ENCODE data around the gene GRM8. TPM values are rescaled to one million over a fixed set of nuclear protein-coding genes. Genes with fewer than 3 reads are reported as not detected.

Gene GRM8
- polyA plus RNA-seq, 2 of the 4 experiments (the other 2 are of a cell fraction): 0.06 TPM; not detected in 1

- WGBS (ENCODE audit: missing lambda C conversion rate): 48% methylated on average over 8 of the region's 15 CpGs
- ATAC-seq: no peak
- Histone ChIP-seq H3K4me2 (no peak overlapping the region), H3K27ac (no peak overlapping the region), H3K4me3 (no peak overlapping the region), H3K4me1 (no peaks in the 10 kb centered on the region), H3K9me3 (no peaks in the 10 kb centered on the region)
- no peak for DNase-seq (ENCODE audit: low read depth in 1 of 2, low spot score in 1 of 2)
- POLR2A ChIA-PET: no interaction called here
- CTCF ChIA-PET: no interaction called here
- FAIRE-seq: no peak
- TF ChIP-seq POLR2AphosphoS2 (conservative IDR thresholded peaks at IDR 0.05; ENCODE audit: low read length) (no peak), ZFP36 (IDR thresholded peaks at IDR 0.05; ENCODE audit: borderline replicate concordance, partially characterized antibody) (no peak), ZC3H11A (IDR thresholded peaks at IDR 0.05) (no peak), GATA3 (IDR thresholded peaks at IDR 0.05; ENCODE audit: borderline replicate concordance) (no peak), TP53 (CRISPR knock-in tag; IDR thresholded peaks at IDR 0.05) (no peak), KDM5A (IDR thresholded peaks at IDR 0.05) (no peak), HOXA7 (CRISPR knock-in tag; IDR thresholded peaks at IDR 0.05) (no peak), BCL3 (IDR thresholded peaks at IDR 0.05) (no peak), ESRRA (IDR thresholded peaks at IDR 0.05; ENCODE audit: borderline replicate concordance, low read length) (no peak), FOSL2 (IDR thresholded peaks at IDR 0.05) (no peak), FOSL2 (CRISPR knock-in tag; IDR thresholded peaks at IDR 0.05) (no peak), NFE2L2 (conservative IDR thresholded peaks at IDR 0.05; ENCODE audit: low read length) (no peak), RNF2 (IDR thresholded peaks at IDR 0.05; ENCODE audit: borderline replicate concordance, low read depth) (no peak), EP300 (IDR thresholded peaks at IDR 0.05) (no peak), RARB (CRISPR knock-in tag; IDR thresholded peaks at IDR 0.05) (no peak), FOXS1 (CRISPR knock-in tag; IDR thresholded peaks at IDR 0.05) (no peak), JUNB (IDR thresholded peaks at IDR 0.05) (no peak), E2F6 (IDR thresholded peaks at IDR 0.05; ENCODE audit: borderline replicate concordance, low read depth) (no peak)
These were observed 562.6 kb downstream of the GRM8 start for GRCh38 chr7:126690104-126690503.

GRCh38 chr7:126689037-126689436, 563.7 kb downstream of the GRM8 start:
- TF ChIP-seq RARB (CRISPR knock-in tag; IDR thresholded peaks at IDR 0.05) (no peak), HOXA7 (CRISPR knock-in tag; IDR thresholded peaks at IDR 0.05) (no peak), KDM5A (IDR thresholded peaks at IDR 0.05) (no peak), HOXB13 (CRISPR knock-in tag; IDR thresholded peaks at IDR 0.05; ENCODE audit: low read depth) (no peak), CHD4 (IDR thresholded peaks at IDR 0.05; ENCODE audit: borderline replicate concordance) (no peak), MAZ (IDR thresholded peaks at IDR 0.05; ENCODE audit: borderline replicate concordance, low read depth, low read length) (no peak), ZFP36 (IDR thresholded peaks at IDR 0.05; ENCODE audit: borderline replicate concordance, partially characterized antibody) (no peak), PBX3 (IDR thresholded peaks at IDR 0.05) (no peak)
- H3K4me3 ChIP-seq: no peak overlapping the region
- WGBS (ENCODE audit: missing lambda C conversion rate): 14% methylated on average over 1 of the region's 1 CpG
- POLR2A ChIA-PET: no interaction called here
- CTCF ChIA-PET: no interaction called here
- H3K27ac ChIP-seq: no peak overlapping the region
- ATAC-seq (no peak), FAIRE-seq (no peak), DNase-seq (ENCODE audit: low read depth in 1 of 2, low spot score in 1 of 2) (no peak)
- no peak overlapping the region for H3K4me2 ChIP-seq
- H3K4me1 ChIP-seq: no peaks in the 10 kb centered on the region
- no peaks in the 10 kb centered on the region for H3K9me3 ChIP-seq

- no peaks in the 10 kb centered on the region for H3K4me1 ChIP-seq
- no peak for ATAC-seq
- ChIA-PET CTCF (no interaction called here), POLR2A (no interaction called here)
- no peak overlapping the region for H3K4me2 ChIP-seq
- FAIRE-seq: no peak
- H3K27ac ChIP-seq: no peak overlapping the region
- no peaks in the 10 kb centered on the region for H3K9me3 ChIP-seq
- 28% methylated on average over 5 of the region's 5 CpGs for WGBS (ENCODE audit: missing lambda C conversion rate)
- no peak overlapping the region for H3K4me3 ChIP-seq
- DNase-seq (ENCODE audit: low read depth in 1 of 2, low spot score in 1 of 2): no peak
- TF ChIP-seq CBX2 (IDR thresholded peaks at IDR 0.05; ENCODE audit: borderline replicate concordance, low read depth) (no peak), PBX3 (IDR thresholded peaks at IDR 0.05) (no peak), SREBF2 (IDR thresholded peaks at IDR 0.05) (no peak), REST (IDR thresholded peaks at IDR 0.05) (no peak), BCL3 (IDR thresholded peaks at IDR 0.05) (no peak)
These were observed 566.3 kb downstream of the GRM8 start for GRCh38 chr7:126686474-126686873.
